GM04504 (cell line): Measurements from ENCODE around the gene CACHD1.
A peak's percentile ranks its signal among the peaks of the same experiment; 100 is the strongest.

ENCODE experiments used
- DNase-seq: peaks from one replicate; pipeline ENCODE4 v3.0.0-alpha.2; 2012; ENCODE audit warnings: low read depth

The CACHD1 gene

DNA sequence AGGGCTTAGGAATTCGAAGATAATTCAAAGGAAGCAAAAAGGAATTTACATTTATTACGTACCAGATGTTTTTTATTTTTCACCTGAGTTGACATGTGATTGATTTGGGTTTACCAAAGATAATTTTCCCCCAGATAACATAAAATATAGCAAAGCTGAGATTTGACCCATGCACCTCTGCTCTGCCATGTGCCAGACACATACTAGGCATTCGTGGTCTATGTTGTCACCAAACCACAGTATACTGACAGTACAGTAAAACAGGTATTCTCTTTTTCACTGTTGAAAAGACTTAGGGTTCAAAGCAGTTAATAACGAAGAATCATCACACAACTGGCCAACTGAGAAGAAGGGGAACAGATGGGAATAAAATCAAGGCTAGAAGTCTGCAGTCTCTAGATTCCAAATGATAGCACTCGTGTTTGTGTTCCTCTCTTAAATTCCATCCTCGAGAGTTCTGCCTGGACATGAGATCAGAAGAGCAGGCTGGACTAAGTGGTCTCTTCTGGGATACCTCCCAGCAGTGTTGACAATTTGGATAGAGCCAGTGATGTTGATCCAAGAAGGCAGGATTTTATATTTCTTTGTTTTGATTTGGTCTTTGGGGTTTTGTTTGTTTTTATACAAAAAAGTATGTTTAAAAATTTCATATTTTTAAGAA lies 189.7 kb downstream of the CACHD1 start:
- no peak for DNase-seq

DNA sequence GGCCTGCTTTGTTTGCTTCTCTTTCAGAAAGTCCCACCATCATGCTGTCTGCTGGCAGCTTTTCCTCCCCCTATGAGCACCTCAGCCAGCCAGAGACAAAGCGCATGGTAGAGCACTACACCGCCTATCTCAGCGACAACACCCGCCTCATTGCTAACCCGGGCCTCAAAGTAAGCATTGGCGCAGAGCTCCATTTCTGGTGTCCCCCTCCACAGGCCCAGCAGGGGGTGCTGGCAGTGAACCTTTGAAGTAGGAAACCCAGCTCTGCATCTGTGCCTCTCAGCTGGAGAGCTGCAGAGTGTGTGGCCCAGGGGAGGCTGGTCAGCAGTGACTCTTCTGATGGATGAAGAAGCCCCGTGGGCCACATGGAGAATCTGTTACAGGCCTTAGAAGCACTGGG lies 193.7 kb downstream of the CACHD1 start:
- no peak for DNase-seq

DNA sequence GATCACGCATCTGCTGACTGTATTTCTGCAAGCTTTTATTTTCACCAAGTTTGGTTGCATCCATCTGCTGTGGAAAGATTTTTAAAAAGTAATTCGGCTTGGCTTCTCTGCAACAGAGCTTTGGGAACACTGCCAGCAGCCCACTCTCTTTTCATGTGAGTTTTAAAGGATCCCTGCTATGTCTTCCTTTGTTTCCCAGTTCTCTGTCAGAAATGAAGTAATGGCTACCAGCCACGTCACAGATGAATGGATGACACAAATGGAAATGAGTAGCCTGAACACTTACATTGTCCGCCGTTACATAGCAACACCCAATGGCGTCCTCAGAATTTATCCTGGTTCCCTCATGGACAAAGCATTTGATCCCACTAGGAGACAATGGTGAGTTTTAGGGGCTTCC lies 194.4 kb downstream of the CACHD1 start:
- DNase-seq: no peak

DNA sequence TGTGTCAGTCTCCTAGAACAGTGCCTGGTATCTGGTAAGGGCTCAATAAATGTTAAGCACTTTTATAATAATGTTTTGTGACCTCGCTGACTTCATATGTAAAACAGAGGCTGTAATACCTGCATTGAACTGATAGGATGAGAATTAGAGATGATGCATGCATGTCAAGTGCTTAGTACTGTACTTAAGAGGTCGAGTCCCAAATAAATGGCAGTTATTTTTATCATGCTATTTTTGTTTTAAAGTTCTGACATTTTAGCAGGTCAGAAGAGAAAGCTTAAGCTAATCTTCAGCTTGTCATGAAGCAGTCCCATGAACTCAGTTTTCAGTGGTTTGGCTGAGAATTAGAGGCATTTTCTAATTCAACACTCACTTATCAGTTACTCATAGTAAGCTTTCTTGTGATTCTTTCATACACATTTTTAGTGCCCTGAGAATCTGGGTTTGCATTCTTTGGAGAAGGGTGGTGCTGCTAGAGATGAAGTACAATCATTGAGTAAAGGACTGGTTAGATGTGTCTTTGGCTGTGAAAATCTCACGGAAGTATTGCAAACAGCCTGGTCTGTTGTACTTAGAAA lies 199.3 kb downstream of the CACHD1 start:
- DNase-seq: no peak

DNA sequence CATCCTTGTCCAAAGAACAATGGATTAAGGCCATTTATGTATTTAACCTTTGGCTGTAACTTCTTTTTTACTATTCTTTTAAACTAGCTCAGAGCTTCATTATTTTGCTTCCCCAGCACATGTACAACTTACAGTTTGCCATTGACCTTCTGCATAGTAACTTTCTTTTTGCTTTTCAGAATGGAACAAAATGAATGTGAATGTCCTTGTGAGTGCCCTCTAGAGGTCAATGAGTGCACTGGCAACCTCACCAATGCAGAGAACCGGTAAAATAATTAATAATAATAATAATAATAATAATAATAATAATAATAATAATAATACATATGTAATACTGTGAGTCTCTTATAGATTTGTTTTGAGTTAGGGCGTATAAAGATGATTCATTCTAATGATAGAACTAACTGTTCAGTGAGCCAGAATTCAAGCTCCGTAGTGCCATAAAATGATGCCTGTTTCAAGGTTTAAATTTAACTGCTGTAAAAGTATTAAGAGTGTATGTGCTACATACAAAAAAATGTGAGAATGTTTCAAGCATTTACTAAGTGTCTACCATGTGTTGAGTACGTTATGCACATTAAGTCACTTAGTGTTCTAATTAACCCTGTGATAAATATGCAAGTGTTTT lies 205.9 kb downstream of the CACHD1 start:
- DNase-seq: no peak

DNA sequence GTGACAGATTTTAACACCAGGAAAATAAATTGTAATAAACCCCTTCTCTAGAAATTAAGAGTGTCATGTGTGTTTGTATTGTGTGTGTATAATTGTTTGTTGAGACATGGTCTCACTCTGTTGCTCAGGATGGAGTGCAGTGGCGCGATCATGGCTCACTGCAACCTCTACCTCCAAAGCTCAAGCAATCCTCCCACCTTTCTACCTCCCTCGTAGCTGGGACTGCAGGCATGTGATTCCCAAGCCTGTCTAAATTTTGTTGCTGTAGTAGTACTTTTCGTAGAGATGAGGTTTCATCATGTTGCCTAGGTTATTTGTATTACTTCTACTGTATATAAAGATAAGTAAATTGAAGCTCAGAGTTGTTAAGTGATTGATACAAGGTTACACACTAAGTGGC lies 206.5 kb downstream of the CACHD1 start:
- DNase-seq: no peak

DNA sequence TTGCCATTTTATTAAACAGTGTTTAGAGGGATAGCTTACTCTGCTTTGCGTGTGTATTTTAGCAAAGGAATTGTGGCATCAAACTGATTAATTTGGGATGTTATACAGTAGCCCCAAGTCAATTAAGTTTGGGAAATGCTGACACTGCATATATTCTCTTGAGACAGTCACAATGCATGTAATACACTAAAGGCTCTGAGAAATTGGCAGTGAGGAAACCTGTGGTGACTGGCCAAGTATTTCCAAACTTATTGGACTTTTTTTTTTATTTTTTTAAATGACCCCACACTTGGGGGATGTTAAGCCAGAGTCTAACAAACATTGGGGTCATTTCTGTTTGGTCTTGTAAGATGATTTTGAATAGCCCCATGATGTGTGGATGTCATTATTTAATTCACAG lies 207.6 kb downstream of the CACHD1 start:
- no peak for DNase-seq

DNA sequence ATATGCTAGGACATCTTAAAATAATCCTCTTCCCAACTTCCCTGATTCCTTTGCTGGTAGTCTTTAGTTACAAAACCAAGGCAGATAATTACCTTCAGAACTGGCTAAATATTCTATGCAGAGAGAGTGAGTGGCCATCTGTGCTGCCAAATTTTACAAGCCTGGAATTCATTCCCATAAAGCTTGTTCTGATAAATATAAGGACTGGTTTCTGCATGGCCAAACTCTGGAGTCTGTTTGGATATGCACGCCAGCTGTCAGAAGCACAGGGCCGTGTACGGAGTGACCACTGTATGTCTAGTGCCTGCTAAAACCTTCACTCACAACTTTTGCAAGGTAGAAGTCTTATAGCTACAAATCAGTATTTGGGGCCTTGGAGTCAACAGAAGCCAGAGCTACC lies 208.4 kb downstream of the CACHD1 start:
- no peak for DNase-seq

DNA sequence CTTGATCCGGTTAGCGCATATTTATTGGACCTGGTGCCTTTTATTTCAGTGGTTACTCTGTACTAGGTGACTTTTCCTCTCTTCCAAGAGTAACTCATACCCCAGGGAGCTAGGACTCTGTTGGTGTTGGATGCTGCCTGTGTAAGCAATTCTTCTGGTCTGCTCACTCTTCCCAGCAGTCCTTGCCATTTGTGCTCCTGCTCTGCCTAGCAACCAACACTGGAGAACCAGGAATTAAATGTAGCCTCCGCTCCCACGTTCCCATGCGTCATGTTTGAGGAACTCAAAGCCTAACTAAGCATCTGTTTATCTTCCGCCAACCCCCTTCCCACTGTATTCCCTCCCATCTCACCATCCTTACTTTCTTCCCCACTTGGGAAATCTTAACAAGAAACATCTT lies 209.2 kb downstream of the CACHD1 start:
- DNase-seq: no peak

DNA sequence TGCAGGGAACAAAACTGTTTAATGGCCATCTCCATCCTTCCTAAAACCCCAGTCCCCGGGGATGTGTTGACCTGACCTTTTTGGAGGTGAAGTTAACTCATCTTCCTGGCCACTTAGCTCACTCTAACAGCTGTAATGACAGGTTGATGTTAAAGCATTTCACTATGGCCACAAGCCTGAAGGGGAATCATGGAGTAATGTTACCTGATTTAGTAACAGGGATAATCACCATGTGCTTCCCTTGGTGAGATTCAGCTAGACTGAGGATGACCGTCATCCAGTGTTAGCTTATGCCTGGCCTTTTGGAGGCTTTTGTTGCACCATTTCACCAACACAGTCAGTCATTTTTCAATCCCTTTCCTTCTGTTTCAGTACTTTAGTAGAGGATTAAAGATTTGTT lies 210.7 kb downstream of the CACHD1 start:
- DNase-seq: no peak

DNA sequence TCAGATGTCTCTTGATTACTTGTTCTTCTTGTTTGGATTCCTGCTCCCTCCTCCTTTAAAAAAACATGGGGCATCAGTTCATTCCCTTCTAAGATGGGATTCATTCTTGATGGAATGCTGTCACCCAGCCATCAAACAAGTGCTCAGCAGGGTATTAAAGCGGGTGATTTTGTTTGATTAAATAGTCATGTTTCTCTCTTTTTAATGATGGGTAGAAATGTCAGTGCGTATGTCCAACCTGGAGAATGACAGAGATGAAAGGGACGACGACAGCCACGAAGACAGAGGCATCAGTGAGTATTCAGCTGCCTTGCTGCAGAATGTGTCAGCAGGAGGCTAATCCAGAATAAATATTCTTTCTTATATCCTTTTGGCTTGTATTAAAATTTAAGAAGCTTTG lies 211.1 kb downstream of the CACHD1 start:
- no peak for DNase-seq

DNA sequence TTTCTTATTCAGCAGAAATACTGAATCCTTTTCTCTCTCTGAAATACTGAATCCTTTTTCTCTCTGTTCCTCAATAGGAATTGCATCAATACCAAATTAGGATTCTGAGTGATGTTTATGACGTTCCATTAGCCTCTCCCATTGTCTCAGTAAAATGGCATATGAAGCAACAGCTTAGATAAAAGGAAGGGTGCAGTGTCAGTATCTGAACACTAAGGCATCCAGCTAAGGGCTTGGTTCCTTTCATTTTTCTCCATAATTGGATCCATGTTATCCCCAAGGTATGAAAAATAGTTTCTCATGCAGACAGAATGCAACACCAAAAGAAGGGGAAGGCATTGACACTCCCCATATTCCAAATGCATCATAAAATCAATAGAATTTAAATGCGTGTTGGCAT lies 213.5 kb downstream of the CACHD1 start:
- DNase-seq: no peak

DNA sequence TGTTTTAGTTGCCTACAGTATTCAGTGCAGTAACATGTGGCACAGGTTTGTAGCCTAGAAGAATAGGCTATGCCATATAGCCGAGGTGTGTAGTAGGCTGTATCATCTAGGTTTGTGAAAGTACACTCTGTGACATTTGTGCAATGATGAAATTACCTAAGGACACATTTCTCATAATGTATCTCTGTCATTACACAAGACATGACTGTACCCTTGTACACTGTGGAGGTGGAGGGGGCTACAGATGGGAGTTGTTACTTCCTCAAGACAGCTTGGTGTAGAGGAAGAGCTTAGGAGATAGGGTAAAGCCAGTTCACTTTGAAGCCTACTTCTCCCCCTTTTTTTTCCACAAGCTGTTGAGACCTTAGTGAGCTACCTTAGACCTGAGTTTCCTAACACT lies 215.3 kb downstream of the CACHD1 start:
- DNase-seq: no peak

DNA sequence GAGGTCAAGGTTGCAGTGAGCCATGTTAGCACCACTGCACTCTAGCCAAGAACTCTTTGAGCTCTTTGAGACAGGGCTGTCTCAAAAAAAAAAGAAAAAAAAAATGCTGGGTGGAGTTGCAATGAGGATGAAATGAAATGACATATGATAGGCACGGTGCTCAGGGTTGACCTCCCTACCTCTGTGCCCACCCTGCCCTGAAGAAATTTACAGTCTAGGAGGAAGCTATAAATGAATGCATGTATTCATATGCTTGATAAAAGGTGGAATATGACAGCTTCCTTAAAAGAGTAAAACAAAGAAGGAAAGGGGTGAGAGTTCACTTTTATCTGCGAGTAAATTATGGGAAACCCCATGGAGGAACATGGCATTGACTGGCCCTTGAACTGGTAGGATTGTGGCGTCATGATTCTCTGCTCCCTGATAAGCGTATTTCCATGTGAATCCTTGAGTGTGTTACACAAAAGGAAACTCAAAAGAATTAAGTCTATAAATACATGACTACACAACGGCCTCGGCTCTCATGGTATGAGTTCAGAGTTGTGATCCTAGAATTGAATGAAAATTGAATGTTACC lies 215.9 kb downstream of the CACHD1 start:
- DNase-seq: no peak

DNA sequence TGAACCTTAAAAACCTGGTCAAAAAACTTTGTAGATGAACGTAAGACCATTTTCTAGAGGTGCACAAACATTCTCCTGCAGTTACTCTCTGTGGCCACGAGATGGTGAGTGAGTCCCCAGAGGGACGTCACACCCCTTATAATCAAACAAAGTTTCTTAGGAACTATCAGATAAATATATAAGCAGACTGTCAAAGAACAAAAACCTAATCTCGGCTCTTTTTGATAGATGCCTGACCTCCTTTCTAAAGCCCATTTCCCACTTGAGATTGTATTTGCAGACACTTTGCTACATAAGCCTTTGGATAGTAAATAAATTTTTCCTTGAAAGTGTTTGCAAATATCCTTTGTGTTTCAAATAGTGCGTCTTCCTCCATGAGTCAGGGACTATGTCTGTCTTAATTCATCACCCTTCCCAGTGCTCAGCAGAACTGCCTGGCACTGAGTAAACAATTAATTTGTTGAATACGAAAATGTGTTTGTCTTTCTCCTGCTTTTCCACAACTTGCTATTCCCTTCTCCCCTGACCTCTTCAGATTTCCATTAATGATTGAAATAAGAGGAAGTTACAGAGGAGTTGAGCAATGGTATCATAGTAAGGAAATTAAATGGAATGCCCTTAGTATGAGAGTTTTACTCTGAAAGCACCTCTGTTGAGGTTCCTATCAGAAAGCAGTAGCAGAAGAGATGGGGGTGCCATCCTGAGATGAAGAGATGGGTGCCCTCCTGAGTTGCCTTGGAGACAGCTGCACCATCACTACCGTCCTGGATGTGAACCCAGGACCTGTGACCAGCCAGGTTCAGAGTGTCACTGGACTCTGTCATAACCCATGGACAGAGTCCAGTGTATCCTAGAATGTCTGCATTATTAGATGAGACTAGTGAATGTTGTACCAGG lies 217.1 kb downstream of the CACHD1 start:
- peak; percentile 14 for DNase-seq

DNA sequence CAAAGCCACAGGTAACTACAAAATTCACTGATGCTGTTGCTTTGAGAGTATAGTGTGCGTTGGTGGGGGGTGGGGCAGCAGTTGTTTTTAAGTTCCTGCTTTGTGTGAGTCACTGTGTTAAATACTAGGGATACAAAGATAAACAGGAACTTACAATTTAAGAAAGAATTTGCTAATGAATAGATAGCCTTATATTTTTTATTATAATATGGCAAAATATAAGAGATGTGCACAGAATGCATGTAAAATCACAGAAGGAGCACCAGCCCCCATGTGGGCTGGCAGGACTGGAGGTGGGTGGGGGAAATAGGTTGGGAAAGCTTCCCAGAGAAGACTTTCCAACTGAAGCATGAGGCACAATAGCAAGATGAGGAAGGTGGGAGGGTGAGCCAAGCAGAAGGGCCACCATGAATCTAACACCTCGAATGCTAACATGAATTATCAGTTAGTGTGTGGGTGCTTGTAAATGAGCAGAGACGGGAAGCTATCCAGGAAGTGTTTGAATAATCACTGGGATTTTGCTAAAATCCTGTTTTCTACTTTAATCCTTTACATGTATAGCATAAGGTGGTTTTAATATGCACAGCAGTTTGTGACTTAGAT lies 217.9 kb downstream of the CACHD1 start:
- no peak for DNase-seq

DNA sequence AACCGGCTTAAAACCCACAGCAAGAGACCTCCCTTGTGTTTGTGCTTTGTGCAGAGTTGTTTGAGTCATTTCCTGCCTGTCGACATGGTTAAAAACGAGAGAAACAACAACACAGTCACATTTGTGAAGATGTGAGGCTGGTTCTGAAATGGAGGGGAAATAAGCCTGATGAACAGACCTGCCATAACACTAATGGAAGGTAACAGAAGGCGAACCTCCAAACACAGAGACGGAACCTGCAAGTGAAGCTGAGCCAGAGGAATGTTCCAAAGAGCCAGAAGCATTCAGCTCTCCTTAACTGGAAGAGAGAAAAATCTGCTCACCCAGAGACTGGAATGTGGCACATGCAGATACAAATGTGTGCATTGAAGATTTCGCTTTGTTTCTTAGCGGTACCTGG lies 221.7 kb downstream of the CACHD1 start:
- DNase-seq: no peak

DNA sequence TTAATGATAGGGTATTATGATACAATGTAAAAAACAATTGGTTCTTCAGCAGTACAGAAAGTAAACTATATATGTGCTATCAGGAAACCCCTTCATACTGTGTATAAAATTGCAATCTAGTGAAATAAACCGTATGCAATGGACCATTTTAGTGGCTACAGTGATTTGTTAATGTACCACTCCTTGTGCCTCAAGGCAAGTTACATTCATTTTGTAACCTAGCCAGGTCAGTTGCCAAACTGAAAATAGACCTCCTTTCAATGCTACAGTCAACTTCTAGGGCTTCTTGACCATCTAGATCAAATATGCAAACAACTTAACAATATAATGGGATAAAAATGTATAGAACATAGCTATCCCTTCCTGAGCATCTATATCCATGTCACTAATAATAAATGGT lies 223.0 kb downstream of the CACHD1 start:
- DNase-seq: no peak

DNA sequence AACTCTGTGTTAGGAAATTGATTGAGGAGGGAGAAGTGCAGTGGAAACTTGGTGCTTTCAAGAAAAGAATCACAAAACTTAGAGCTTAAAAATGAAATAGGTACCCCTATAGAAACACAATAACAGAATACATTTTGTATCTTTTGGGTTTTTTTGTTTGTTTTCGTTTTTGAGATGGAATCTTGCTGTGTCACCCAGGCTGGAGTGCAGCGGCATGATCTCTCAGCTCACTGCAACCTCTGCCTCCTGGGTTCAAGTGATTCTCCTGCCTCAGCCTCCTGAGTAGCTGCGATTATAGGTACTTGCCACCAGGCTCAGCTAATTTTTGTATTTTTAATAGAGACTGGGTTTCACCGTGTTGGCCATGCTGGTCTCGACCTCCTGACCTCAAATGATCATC lies 223.5 kb downstream of the CACHD1 start:
- DNase-seq: no peak

DNA sequence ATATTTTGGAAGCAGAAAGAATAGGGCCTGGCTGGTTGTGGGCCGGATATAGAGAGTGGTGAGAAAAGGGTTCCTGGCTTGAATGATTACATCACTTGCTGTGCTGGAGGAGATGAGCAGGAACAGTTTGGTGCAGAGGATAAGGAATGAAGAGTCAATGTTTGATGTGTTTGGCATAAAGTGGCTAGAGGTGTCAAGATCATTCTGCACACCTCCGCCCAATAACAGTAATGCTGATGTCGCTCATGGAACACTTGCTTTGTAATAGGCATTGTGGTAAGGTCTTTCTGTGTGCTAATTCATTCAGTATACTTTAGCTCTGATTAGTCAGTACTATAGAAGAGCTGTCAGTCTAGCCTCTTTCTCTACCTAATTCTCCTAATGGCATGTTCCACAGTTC lies 226.9 kb downstream of the CACHD1 start:
- no peak for DNase-seq

DNA sequence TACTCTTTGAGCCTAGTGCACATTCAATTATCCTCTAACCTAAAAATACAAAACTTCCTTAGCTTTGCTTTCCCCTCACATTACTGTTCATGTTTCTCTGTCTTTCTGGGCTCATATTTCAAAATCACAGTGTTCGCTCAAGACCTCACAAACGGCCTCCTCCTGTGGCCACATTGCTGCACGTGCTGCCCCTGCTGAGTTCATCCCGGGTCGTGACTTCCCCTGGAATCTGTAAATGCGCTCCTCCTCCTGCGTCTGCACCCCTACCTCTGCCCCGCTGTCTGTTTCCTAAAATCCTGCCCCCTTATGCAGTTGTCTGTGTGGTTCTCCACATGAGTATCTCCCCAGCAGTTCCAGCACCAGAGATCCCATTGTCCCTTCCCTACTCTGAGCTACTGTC lies 229.4 kb downstream of the CACHD1 start:
- no peak for DNase-seq

DNA sequence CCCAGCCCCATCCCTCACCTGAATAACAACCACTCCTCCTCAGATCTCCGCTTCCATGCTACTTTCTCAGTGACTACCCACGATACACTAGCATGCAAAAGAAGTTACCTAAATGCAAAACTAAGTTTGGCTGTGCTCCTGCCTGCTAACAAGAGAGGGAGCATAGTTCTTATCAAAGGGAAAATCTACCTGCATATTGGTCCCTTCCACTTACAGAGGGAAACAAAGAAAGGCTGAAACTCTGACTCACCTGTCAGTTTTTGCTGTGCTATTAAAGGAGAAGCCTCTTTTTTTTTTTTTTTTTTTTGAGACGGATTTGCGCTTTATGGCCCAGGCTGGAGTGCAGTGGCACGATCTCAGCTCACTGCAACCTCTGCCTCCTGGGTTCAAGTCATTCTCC lies 231.1 kb downstream of the CACHD1 start:
- DNase-seq: no peak
